Measurements from ENCODE around the gene IQCE.
A peak's percentile ranks its signal among the peaks of the same experiment; 100 is the strongest.

Gene IQCE

GRCh38 chr7:2515424-2516193 lies 43.2 kb upstream of the IQCE start:
- no peak overlapping the region for H3K4me3 ChIP-seq (ENCODE audit: low read depth, low read length)
- H3K36me3 ChIP-seq (ENCODE audit: control insufficient read depth, insufficient read depth, low read length), result peaks cover 4% of the 10 kb centered on the region
- H3K9ac ChIP-seq (ENCODE audit: low read depth, low read length), result no peak overlapping the region
- no peaks in the 10 kb centered on the region for H3K9me3 ChIP-seq (ENCODE audit: control insufficient read depth, insufficient read depth, low read length)
- H3K27me3 ChIP-seq (ENCODE audit: control insufficient read depth, insufficient read depth, low read length), result peaks cover 14% of the 10 kb centered on the region
- H3K4me1 ChIP-seq (ENCODE audit: control insufficient read depth, insufficient read depth, low read length), result peaks cover 6% of the 10 kb centered on the region

DNA sequence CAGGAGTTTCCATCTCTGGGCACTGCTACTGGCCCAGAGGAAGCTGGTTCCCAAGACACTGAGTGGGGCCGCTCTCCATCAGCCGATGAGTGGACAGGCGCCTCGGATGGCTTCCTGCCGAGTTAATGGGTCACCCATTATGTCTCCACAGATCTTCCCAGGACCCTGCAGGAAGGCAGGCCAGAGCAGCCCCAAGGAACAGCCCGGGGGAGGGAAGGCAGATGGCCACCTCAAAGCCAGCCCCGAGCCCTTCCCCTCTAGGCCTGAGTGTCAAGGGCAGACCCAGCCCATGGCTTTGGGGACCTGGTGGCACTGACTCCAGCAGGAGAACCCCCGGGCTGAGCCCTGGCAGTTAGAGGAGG lies 42.6 kb upstream of the IQCE start:
- H3K9ac ChIP-seq (ENCODE audit: low read depth, low read length), result no peak overlapping the region
- H3K4me1 ChIP-seq (ENCODE audit: control insufficient read depth, insufficient read depth, low read length), result peaks cover 6% of the 10 kb centered on the region
- H3K4me3 ChIP-seq (ENCODE audit: low read depth, low read length), result no peak overlapping the region
- H3K36me3 ChIP-seq (ENCODE audit: control insufficient read depth, insufficient read depth, low read length), result peaks cover 4% of the 10 kb centered on the region
- no peaks in the 10 kb centered on the region for H3K9me3 ChIP-seq (ENCODE audit: control insufficient read depth, insufficient read depth, low read length)
- H3K27me3 ChIP-seq (ENCODE audit: control insufficient read depth, insufficient read depth, low read length), result peaks cover 16% of the 10 kb centered on the region

GRCh38 chr7:2517026-2517425 lies 41.8 kb upstream of the IQCE start:
- Histone ChIP-seq H3K4me1 (ENCODE audit: control insufficient read depth, insufficient read depth, low read length) (peaks cover 10% of the 10 kb centered on the region), H3K27me3 (ENCODE audit: control insufficient read depth, insufficient read depth, low read length) (peaks cover 16% of the 10 kb centered on the region), H3K4me3 (ENCODE audit: low read depth, low read length) (no peak overlapping the region), H3K36me3 (ENCODE audit: control insufficient read depth, insufficient read depth, low read length) (peaks cover 4% of the 10 kb centered on the region), H3K9me3 (ENCODE audit: control insufficient read depth, insufficient read depth, low read length) (no peaks in the 10 kb centered on the region), H3K9ac (ENCODE audit: low read depth, low read length) (no peak overlapping the region)

DNA sequence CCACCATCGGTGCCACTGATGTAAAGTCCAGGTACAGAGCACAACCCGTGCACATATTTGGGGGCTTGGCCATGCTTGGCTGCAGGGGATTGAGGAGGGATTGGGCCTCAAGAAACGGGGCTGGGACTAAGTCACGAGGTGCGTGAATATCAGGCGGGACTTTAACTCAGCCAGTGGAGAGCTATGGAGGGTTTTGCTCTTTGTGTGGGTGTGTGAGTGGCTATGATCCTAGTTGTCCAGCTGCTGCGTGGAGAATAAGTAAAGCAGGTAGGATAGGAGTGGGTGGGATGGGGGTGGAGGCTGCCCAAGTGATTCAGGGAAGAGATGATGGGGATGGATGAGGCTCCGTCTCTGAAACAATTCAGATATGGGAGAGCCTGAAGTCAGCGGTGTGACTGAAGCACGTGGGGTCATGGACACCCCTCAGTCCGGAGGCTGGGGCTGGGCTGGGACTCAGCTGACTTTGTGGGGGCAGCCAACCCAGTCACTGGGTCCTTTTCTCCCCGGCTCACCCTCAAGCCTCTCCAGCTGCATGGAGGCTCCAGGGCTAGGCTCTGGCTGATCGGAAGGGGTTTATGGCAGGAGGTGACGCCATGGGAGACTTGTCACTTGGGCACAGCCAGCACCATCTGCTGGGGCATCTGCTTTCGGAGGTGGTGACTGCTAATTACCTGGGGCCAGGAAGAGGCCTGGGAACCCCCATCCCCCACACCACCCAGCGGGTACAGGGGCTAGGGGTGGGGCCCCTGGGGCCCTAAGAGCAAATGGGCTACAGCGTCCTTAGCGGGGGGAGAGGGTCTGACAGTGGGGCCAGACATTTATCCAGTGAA lies 40.9 kb upstream of the IQCE start:
- Histone ChIP-seq H3K9me3 (ENCODE audit: control insufficient read depth, insufficient read depth, low read length) (no peaks in the 10 kb centered on the region), H3K9ac (ENCODE audit: low read depth, low read length) (no peak overlapping the region), H3K36me3 (ENCODE audit: control insufficient read depth, insufficient read depth, low read length) (peaks cover 4% of the 10 kb centered on the region), H3K4me1 (ENCODE audit: control insufficient read depth, insufficient read depth, low read length) (peaks cover 15% of the 10 kb centered on the region), H3K4me3 (ENCODE audit: low read depth, low read length) (peak overlapping the region; percentile 27), H3K27me3 (ENCODE audit: control insufficient read depth, insufficient read depth, low read length) (peaks cover 16% of the 10 kb centered on the region)

DNA sequence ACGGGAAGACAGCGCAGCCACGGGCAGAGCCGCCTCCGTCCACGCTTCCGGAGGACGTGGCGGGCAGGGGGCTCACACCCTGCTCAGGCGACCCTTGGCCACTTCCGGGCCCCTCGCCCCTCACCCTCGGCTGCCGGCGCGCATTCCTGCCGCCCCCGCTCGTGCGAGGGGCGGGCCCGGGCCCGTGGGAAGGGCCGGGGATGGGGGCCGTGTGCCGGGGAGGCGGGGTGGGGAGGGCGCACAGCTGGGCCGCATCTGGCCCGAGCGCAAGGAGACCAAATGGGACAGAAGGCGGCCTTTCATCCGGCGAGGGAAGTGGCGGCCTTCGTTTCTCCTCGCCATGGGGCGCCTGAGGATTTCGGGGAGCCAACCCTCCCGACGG lies 40.1 kb upstream of the IQCE start:
- peak overlapping the region; percentile 60 for H3K4me3 ChIP-seq (ENCODE audit: low read depth, low read length)
- H3K27me3 ChIP-seq (ENCODE audit: control insufficient read depth, insufficient read depth, low read length), result peaks cover 16% of the 10 kb centered on the region
- H3K4me1 ChIP-seq (ENCODE audit: control insufficient read depth, insufficient read depth, low read length), result peaks cover 18% of the 10 kb centered on the region
- H3K9ac ChIP-seq (ENCODE audit: low read depth, low read length), result peak overlapping the region; percentile 47
- peaks cover 4% of the 10 kb centered on the region for H3K36me3 ChIP-seq (ENCODE audit: control insufficient read depth, insufficient read depth, low read length)
- no peaks in the 10 kb centered on the region for H3K9me3 ChIP-seq (ENCODE audit: control insufficient read depth, insufficient read depth, low read length)

DNA sequence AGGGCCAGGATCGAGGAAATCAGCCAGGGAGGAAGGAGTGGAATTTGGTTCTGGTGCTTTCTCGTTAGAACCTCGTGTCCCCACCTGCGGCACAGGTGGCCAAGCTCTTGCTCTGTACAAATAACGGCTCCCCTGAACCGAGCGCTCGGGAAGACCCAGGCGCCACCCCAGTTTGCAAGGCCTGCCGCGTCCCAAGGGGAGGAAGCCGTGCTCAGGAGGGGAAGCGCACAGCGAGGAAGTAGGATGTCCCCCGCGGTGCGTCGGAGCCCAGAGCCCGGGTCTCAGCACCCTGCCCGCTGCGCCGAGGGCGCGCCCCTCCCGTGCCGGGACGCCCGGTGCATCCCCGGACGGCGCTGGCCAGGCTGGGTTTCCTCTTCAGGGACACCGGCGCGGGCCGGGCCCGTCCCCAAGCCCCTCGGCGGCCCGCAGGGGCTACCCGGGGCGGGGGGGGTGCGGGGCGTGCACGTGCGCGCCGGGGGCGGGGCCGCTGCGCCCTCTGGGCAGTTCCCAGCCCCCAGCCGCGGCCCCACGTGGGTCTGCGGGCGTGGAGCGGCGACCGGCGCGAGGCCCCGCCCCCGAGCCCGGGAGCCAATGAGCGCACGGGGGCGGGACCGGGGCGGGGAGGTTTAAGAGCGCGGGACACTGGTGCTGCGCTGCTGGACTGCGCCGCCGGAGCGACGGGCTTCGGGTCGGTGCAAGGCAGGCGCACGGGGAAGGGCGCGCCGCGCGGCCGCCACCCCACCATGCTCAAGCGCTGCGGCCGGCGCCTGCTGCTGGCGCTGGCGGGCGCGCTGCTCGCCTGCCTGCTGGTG lies 39.5 kb upstream of the IQCE start, which contains the start of gene LFNG:
Gene LFNG, plus strand, starts transcription at position 656 of the 812 bp plus-strand sequence. Its CDS starts 88 bp downstream, at position 744.
- Histone ChIP-seq H3K4me1 (ENCODE audit: control insufficient read depth, insufficient read depth, low read length) (peaks cover 18% of the 10 kb centered on the region), H3K4me3 (ENCODE audit: low read depth, low read length) (peak within 1 kb of the TSS; percentile 71), H3K36me3 (ENCODE audit: control insufficient read depth, insufficient read depth, low read length) (peaks cover 4% of the 10 kb centered on the region), H3K9ac (ENCODE audit: low read depth, low read length) (peak within 1 kb of the TSS; percentile 47), H3K9me3 (ENCODE audit: control insufficient read depth, insufficient read depth, low read length) (no peaks in the 10 kb centered on the region), H3K27me3 (ENCODE audit: control insufficient read depth, insufficient read depth, low read length) (peaks cover 16% of the 10 kb centered on the region)

- H3K36me3 ChIP-seq (ENCODE audit: control insufficient read depth, insufficient read depth, low read length), result peaks cover 6% of the 10 kb centered on the region
- peaks cover 16% of the 10 kb centered on the region for H3K27me3 ChIP-seq (ENCODE audit: control insufficient read depth, insufficient read depth, low read length)
- peak overlapping the region; percentile 26 for H3K9ac ChIP-seq (ENCODE audit: low read depth, low read length)
- H3K4me3 ChIP-seq (ENCODE audit: low read depth, low read length), result peak overlapping the region; percentile 71
- H3K4me1 ChIP-seq (ENCODE audit: control insufficient read depth, insufficient read depth, low read length), result peaks cover 20% of the 10 kb centered on the region
- H3K9me3 ChIP-seq (ENCODE audit: control insufficient read depth, insufficient read depth, low read length), result no peaks in the 10 kb centered on the region
These were observed 38.5 kb upstream of the IQCE start for GRCh38 chr7:2520131-2520760.

GRCh38 chr7:2520761-2521290 lies 38.0 kb upstream of the IQCE start:
- H3K9me3 ChIP-seq (ENCODE audit: control insufficient read depth, insufficient read depth, low read length), result no peaks in the 10 kb centered on the region
- H3K27me3 ChIP-seq (ENCODE audit: control insufficient read depth, insufficient read depth, low read length), result peaks cover 16% of the 10 kb centered on the region
- peaks cover 12% of the 10 kb centered on the region for H3K36me3 ChIP-seq (ENCODE audit: control insufficient read depth, insufficient read depth, low read length)
- H3K4me3 ChIP-seq (ENCODE audit: low read depth, low read length), result peak overlapping the region; percentile 71
- peaks cover 20% of the 10 kb centered on the region for H3K4me1 ChIP-seq (ENCODE audit: control insufficient read depth, insufficient read depth, low read length)
- H3K9ac ChIP-seq (ENCODE audit: low read depth, low read length), result peak overlapping the region; percentile 26

- Histone ChIP-seq H3K36me3 (ENCODE audit: control insufficient read depth, insufficient read depth, low read length) (peaks cover 16% of the 10 kb centered on the region), H3K9ac (ENCODE audit: low read depth, low read length) (no peak overlapping the region), H3K4me3 (ENCODE audit: low read depth, low read length) (peak overlapping the region; percentile 71), H3K27me3 (ENCODE audit: control insufficient read depth, insufficient read depth, low read length) (peaks cover 16% of the 10 kb centered on the region), H3K4me1 (ENCODE audit: control insufficient read depth, insufficient read depth, low read length) (peaks cover 20% of the 10 kb centered on the region), H3K9me3 (ENCODE audit: control insufficient read depth, insufficient read depth, low read length) (no peaks in the 10 kb centered on the region)
These were observed 37.4 kb upstream of the IQCE start for GRCh38 chr7:2521341-2521745.

DNA sequence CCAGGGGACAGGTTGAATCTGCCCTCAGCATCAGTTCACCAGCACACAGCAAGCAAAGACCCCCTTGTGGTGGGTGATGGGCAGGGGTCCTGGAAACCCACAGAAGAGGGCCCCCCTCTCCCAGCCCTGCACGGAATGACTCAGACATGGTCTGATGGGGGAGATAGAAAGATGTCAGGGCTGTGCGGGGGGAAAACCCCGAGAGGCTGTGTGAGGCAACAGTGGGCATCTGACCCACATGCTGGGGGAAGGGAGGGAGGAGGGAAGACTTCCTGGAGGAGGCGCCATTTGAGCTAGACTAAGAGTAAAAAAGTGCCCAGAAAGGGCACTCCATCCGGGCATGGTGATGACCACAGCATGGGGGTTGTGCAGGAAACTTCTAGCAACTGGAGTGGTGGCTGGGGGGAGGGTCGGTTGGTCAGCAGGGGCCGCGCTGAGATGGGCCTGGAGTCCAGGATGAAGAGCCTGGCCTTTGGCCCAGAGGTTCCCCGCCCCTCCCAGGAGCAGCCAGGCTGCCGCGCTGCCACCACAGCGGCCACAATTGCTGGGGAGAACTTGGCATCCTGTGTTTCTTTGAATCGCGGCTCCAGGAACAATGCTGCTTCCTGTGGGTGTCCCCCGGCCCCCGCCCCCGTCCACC lies 36.7 kb upstream of the IQCE start:
- Histone ChIP-seq H3K4me1 (ENCODE audit: control insufficient read depth, insufficient read depth, low read length) (peaks cover 20% of the 10 kb centered on the region), H3K9me3 (ENCODE audit: control insufficient read depth, insufficient read depth, low read length) (no peaks in the 10 kb centered on the region), H3K4me3 (ENCODE audit: low read depth, low read length) (peak overlapping the region; percentile 71), H3K9ac (ENCODE audit: low read depth, low read length) (no peak overlapping the region), H3K27me3 (ENCODE audit: control insufficient read depth, insufficient read depth, low read length) (peaks cover 16% of the 10 kb centered on the region), H3K36me3 (ENCODE audit: control insufficient read depth, insufficient read depth, low read length) (peaks cover 20% of the 10 kb centered on the region)

Measured in iPS-15b (cell line).